H9 (cell line): ENCODE results near the gene CAMTA1. TPM values are rescaled to one million over a fixed set of nuclear protein-coding genes. Genes with fewer than 3 reads are reported as not detected.

Experiments
- DNase-seq: peaks from one replicate; pipeline ENCODE4 v3.0.0-alpha.2; 2017
- H2AFZ ChIP-seq: one replicate; pipeline ENCODE4 v1.6.1; 2013; ENCODE audit warnings: mild to moderate bottlenecking, low read length, control low read depth, moderate library complexity
- H2AK5ac ChIP-seq: 2 replicates; pipeline ENCODE4 v1.6.1; 2013; ENCODE audit warnings: low read length, control low read depth, mixed read lengths; ENCODE audit not compliant: insufficient read length
- H2BK120ac ChIP-seq: one replicate; pipeline ENCODE4 v1.6.1; 2013; ENCODE audit warnings: low read depth, mild to moderate bottlenecking, low read length, control low read depth, inconsistent platforms; ENCODE audit not compliant: poor library complexity, severe bottlenecking
- H2BK12ac ChIP-seq: 2 replicates; pipeline ENCODE4 v1.6.1; 2013; ENCODE audit warnings: low read length, control low read depth, mixed read lengths, low read depth; ENCODE audit not compliant: insufficient read length
- H2BK15ac ChIP-seq: 2 replicates; pipeline ENCODE4 v1.6.1; 2013; ENCODE audit warnings: low read depth, low read length, control low read depth
- H2BK20ac ChIP-seq: one replicate; pipeline ENCODE4 v1.6.1; 2013; ENCODE audit warnings: low read depth, mild to moderate bottlenecking, low read length, control low read depth, inconsistent platforms; ENCODE audit not compliant: poor library complexity, severe bottlenecking
- H2BK5ac ChIP-seq: 2 replicates; pipeline ENCODE4 v1.6.1; 2013; ENCODE audit warnings: low read length, control low read depth, mixed read lengths; ENCODE audit not compliant: insufficient read length
- H3K14ac ChIP-seq: 2 replicates; pipeline ENCODE4 v1.6.1; 2013; ENCODE audit warnings: low read length, control low read depth; ENCODE audit not compliant: insufficient read depth
- H3K18ac ChIP-seq: 2 replicates; pipeline ENCODE4 v1.6.1; 2013; ENCODE audit warnings: low read depth, mild to moderate bottlenecking, mixed read lengths, low read length, control low read depth; ENCODE audit not compliant: insufficient read length
- H3K23ac ChIP-seq: 2 replicates; pipeline ENCODE4 v1.6.1; 2013; ENCODE audit warnings: low read length, control low read depth, mixed read lengths, low read depth; ENCODE audit not compliant: insufficient read length
- H3K23me2 ChIP-seq: 2 replicates; pipeline ENCODE4 v1.6.1; 2013; ENCODE audit warnings: low read depth, mild to moderate bottlenecking, mixed read lengths, low read length, control low read depth; ENCODE audit not compliant: insufficient read length, poor library complexity, severe bottlenecking
- H3K27ac ChIP-seq: 2 replicates; pipeline ENCODE4 v1.5.1; 2013; ENCODE audit warnings: low read length, control low read depth, mixed read lengths, low read depth; ENCODE audit not compliant: insufficient read length
- H3K27me3 ChIP-seq: 2 replicates; pipeline ENCODE4 v1.6.1; 2013; ENCODE audit warnings: low read length, control low read depth, inconsistent platforms; ENCODE audit not compliant: insufficient read depth
- H3K4ac ChIP-seq: 2 replicates; pipeline ENCODE4 v1.6.1; 2013; ENCODE audit warnings: low read depth, mild to moderate bottlenecking, control low read depth, inconsistent platforms, low read length, moderate library complexity
- H3K4me1 ChIP-seq: 2 replicates; pipeline ENCODE4 v1.6.1; 2013; ENCODE audit warnings: low read length, control low read depth, inconsistent platforms; ENCODE audit not compliant: insufficient read depth
- H3K4me2 ChIP-seq: 2 replicates; pipeline ENCODE4 v1.6.1; 2013; ENCODE audit warnings: low read length, control low read depth, mixed read lengths; ENCODE audit not compliant: insufficient read length, insufficient read depth
- H3K56ac ChIP-seq: 2 replicates; pipeline ENCODE4 v1.6.1; 2013; ENCODE audit warnings: low read depth, mild to moderate bottlenecking, mixed read lengths, low read length, control low read depth; ENCODE audit not compliant: insufficient read length
- H3K79me1 ChIP-seq: 2 replicates; pipeline ENCODE4 v1.6.1; 2013; ENCODE audit warnings: low read depth, mild to moderate bottlenecking, moderate library complexity, low read length, control low read depth, inconsistent platforms; ENCODE audit not compliant: insufficient read depth, poor library complexity, severe bottlenecking
- H3K79me2 ChIP-seq: 2 replicates; pipeline ENCODE4 v1.6.1; 2013; ENCODE audit warnings: low read length, control low read depth, inconsistent platforms; ENCODE audit not compliant: insufficient read depth
- H3K9ac ChIP-seq: 2 replicates; pipeline ENCODE4 v1.6.1; 2013; ENCODE audit warnings: low read length, control low read depth, mixed read lengths; ENCODE audit not compliant: insufficient read length; ENCODE audit errors: extremely low read depth
- H3K9me3 ChIP-seq: one replicate; pipeline ENCODE4 v1.6.1; 2013; ENCODE audit warnings: low read depth, low read length, inconsistent platforms; ENCODE audit not compliant: control insufficient read depth
- H3T11ph ChIP-seq: one replicate; pipeline ENCODE4 v1.6.1; 2013; ENCODE audit warnings: mild to moderate bottlenecking, low read length, control low read depth, inconsistent platforms
- H4K20me1 ChIP-seq: one replicate; pipeline ENCODE4 v1.6.1; 2013; ENCODE audit not compliant: control insufficient read depth, insufficient read length, insufficient read depth
- H4K5ac ChIP-seq: 2 replicates; pipeline ENCODE4 v1.6.1; 2013; ENCODE audit warnings: low read depth, mild to moderate bottlenecking, mixed read lengths, low read length, control low read depth; ENCODE audit not compliant: insufficient read length
- H4K8ac ChIP-seq: replicated peaks from 2 replicates; pipeline ENCODE4 v1.6.1; 2013; ENCODE audit warnings: low read length, control low read depth, mixed read lengths, low read depth; ENCODE audit not compliant: insufficient read length
- H4K91ac ChIP-seq: 2 replicates; pipeline ENCODE4 v1.6.1; 2013; ENCODE audit warnings: low read depth, mild to moderate bottlenecking, moderate library complexity, mixed read lengths, low read length, control low read depth; ENCODE audit not compliant: insufficient read length
- H3K27ac Mint-ChIP-seq, 3 experiments: 2 replicates in 2 of 3; 3 replicates in 1 of 3; pipeline ENCODE4 v1.8.0; 2020 to 2021; ENCODE audit warnings: mixed read lengths in 3 of 3, mild to moderate bottlenecking in 1 of 3, moderate library complexity in 1 of 3
- H3K27me3 Mint-ChIP-seq: 2 replicates; pipeline ENCODE4 v1.8.0; 2021; ENCODE audit warnings: low read depth, mild to moderate bottlenecking, moderate library complexity, mixed read lengths
- H3K36me3 Mint-ChIP-seq, 3 experiments: 2 replicates in 2 of 3; 3 replicates in 1 of 3; pipeline ENCODE4 v1.8.0; 2020 to 2021; ENCODE audit warnings: low read depth in 3 of 3, mixed read lengths in 3 of 3; ENCODE audit not compliant: insufficient read depth in 1 of 3
- H3K4me1 Mint-ChIP-seq, 2 experiments: 2 replicates each; pipeline ENCODE4 v1.8.0; 2020; ENCODE audit warnings: mixed read lengths in 2 of 2
- H3K4me3 Mint-ChIP-seq, 2 experiments: 2 replicates in 1 of 2; 3 replicates in 1 of 2; pipeline ENCODE4 v1.8.0; 2020 to 2021; ENCODE audit warnings: mild to moderate bottlenecking in 2 of 2, mixed read lengths in 2 of 2, moderate library complexity in 1 of 2
- H3K9me3 Mint-ChIP-seq, 2 experiments: 2 replicates in 1 of 2; 3 replicates in 1 of 2; pipeline ENCODE4 v1.8.0; 2020; ENCODE audit warnings: mild to moderate bottlenecking in 2 of 2, mixed read lengths in 2 of 2, moderate library complexity in 1 of 2
- WGBS: extraction: QIAGEN DNeasy Blood & Tissue Kit; methylation state at CpG from one replicate; pipeline ENCODE4 v1.1.7; 2013; ENCODE audit warnings: missing lambda C conversion rate, low lambda C conversion rate, mixed read lengths; ENCODE audit not compliant: insufficient read length; ENCODE audit errors: extremely low coverage; 5-methylcytosine and 5-hydroxymethylcytosine counted together
- total RNA-seq: library from RNA; stranded (reverse); gene quantifications from 2 replicates; pipeline ENCODE4 v1.2.1, GENCODE V29; 2021
- TF ChIP-seq, protein P1 (sequence below): fragments of 200-600 bp; sonication (generic); conservative IDR thresholded peaks from 3 replicates; pipeline ENCODE4 v1.8.0; 2021; ENCODE audit warnings: antibody characterized with exemption, mild to moderate bottlenecking

The CAMTA1 gene
- total RNA-seq, 1 experiment from 2014 or later, result 115 TPM

DNA sequence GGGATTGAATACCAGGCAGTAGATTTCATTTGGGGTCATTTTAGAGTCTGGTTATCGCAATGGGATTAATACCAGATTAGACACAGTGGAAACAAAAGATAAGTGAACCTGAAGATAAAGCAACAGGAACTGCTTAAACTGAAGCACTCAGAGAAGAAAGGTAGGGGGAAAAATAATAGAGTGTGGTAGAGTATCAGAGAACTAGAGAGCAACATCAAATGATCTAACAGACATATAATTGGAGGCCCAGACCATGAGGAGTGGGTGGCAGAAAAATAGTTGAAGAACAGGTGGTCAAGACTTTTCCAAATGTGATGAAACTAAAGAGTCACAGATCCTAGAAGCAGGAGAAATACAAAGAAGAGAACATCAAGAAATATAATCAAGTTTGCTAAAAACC is 484.3 kb downstream of the CAMTA1 start:
- Histone ChIP-seq H3K23me2 (no peaks in the 10 kb centered on the region), H3K9me3 (no peaks in the 10 kb centered on the region), H3K56ac (no peak overlapping the region), H3T11ph (no peak overlapping the region), H4K5ac (no peak overlapping the region), H3K9ac (no peak overlapping the region), H2BK5ac (no peak overlapping the region), H2BK15ac (no peak overlapping the region), H3K4me2 (no peak overlapping the region), H3K79me1 (no peaks in the 10 kb centered on the region), H3K4ac (no peak overlapping the region), H2BK120ac (no peak overlapping the region), H2BK12ac (no peak overlapping the region), H3K23ac (no peak overlapping the region), H3K27ac (no peak overlapping the region), H3K27me3 (no peaks in the 10 kb centered on the region), H2BK20ac (no peak overlapping the region), H3K18ac (no peak overlapping the region), H4K20me1 (no peaks in the 10 kb centered on the region), H2AFZ (no peak overlapping the region), H2AK5ac (no peak overlapping the region), H4K91ac (no peak overlapping the region), H3K14ac (no peak overlapping the region), H3K4me1 (no peaks in the 10 kb centered on the region), H4K8ac (no peak overlapping the region), H3K79me2 (no peaks in the 10 kb centered on the region)
- Mint-ChIP-seq H3K9me3 (peaks cover 17 to 19% of the 10 kb centered on the region in 2 experiments), H3K27ac (no peak overlapping the region), H3K4me1 (peaks cover 0 to 6% of the 10 kb centered on the region in 2 experiments; a peak in 2 of 4 replicates), H3K36me3 (peaks cover 6 to 12% (median 11%) of the 10 kb centered on the region in 3 experiments; a peak in 6 of 7 replicates), H3K27me3 (peaks cover 2% of the 10 kb centered on the region; the same call in 1 of the 2 replicates), H3K4me3 (no peak overlapping the region)
- DNase-seq, result no peak
- TF ChIP-seq, protein P1, sequence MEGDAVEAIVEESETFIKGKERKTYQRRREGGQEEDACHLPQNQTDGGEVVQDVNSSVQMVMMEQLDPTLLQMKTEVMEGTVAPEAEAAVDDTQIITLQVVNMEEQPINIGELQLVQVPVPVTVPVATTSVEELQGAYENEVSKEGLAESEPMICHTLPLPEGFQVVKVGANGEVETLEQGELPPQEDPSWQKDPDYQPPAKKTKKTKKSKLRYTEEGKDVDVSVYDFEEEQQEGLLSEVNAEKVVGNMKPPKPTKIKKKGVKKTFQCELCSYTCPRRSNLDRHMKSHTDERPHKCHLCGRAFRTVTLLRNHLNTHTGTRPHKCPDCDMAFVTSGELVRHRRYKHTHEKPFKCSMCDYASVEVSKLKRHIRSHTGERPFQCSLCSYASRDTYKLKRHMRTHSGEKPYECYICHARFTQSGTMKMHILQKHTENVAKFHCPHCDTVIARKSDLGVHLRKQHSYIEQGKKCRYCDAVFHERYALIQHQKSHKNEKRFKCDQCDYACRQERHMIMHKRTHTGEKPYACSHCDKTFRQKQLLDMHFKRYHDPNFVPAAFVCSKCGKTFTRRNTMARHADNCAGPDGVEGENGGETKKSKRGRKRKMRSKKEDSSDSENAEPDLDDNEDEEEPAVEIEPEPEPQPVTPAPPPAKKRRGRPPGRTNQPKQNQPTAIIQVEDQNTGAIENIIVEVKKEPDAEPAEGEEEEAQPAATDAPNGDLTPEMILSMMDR, result no peak
- WGBS, result no CpG with 5 or more reads among the region's 1 CpG
